Common myeloid progenitor, CD34-positive (primary cell): ENCODE measurements around the gene FUCA2.

Source experiments
- CTCF ChIA-PET: fragments of 350-600 bp; sonication (Branson Sonifier 250); formaldehyde crosslinking; loops from one replicate; lab custom pipeline; 2021; ENCODE audit warnings: antibody characterized with exemption; lab: Charles Lee
- POLR2A ChIA-PET: fragments of 350-600 bp; sonication (Branson Sonifier 250); formaldehyde crosslinking; loops from one replicate; lab custom pipeline; 2021; ENCODE audit warnings: antibody characterized with exemption; lab: Charles Lee
- DNase-seq, 3 donors: peaks; one replicate each; pipeline versions ENCODE4 v3.0.0 to v3.0.0-alpha.2; 2013
- H3K27ac ChIP-seq, 2 experiments: 1 replicate in 1 of 2; 2 replicates in 1 of 2; pipeline ENCODE4 v1.7.0; 2013; ENCODE audit warnings: inconsistent platforms in 2 of 2, low read length in 2 of 2, mild to moderate bottlenecking in 2 of 2, low read depth in 1 of 2, moderate library complexity in 1 of 2; ENCODE audit not compliant: severe bottlenecking in 2 of 2, insufficient read depth in 1 of 2, poor library complexity in 1 of 2
- H3K27me3 ChIP-seq, 5 experiments: replicated peaks in 2 of 5; 1 replicate in 3 of 5; 2 replicates in 2 of 5; pipeline versions ENCODE4 v1.6.1 to v1.7.0; 2013; ENCODE audit warnings: low read length in 4 of 5, mild to moderate bottlenecking in 2 of 5, moderate library complexity in 2 of 5, inconsistent platforms in 1 of 5; ENCODE audit not compliant: insufficient read depth in 5 of 5, control insufficient read depth in 4 of 5
- H3K36me3 ChIP-seq, 4 experiments: 1 replicate in 2 of 4; 2 replicates in 2 of 4; pipeline versions ENCODE4 v1.6.1 to v1.7.0; 2013; ENCODE audit warnings: low read length in 3 of 4, control low read depth in 1 of 4, mild to moderate bottlenecking in 1 of 4; ENCODE audit not compliant: control insufficient read depth in 4 of 4, insufficient read depth in 4 of 4
- H3K4me1 ChIP-seq, 4 experiments: 1 replicate in 3 of 4; 2 replicates in 1 of 4; pipeline versions ENCODE4 v1.6.1 to v1.7.1; 2013; ENCODE audit warnings: low read length in 3 of 4, mild to moderate bottlenecking in 3 of 4, control low read depth in 1 of 4, inconsistent platforms in 1 of 4, moderate library complexity in 1 of 4; ENCODE audit not compliant: control insufficient read depth in 4 of 4, insufficient read depth in 4 of 4; ENCODE audit errors: control extremely low read depth in 1 of 4
- H3K4me3 ChIP-seq, 7 experiments: 1 replicate in 4 of 7; 2 replicates in 3 of 7; pipeline versions ENCODE4 v1.5.1 to v1.7.0; 2013; ENCODE audit warnings: mild to moderate bottlenecking in 7 of 7, low read length in 6 of 7, moderate library complexity in 6 of 7, inconsistent platforms in 2 of 7, low read depth in 2 of 7, control low read depth in 1 of 7; ENCODE audit not compliant: insufficient read depth in 4 of 7, control insufficient read depth in 1 of 7; ENCODE audit errors: extremely low read depth in 1 of 7
- H3K9me3 ChIP-seq, 5 experiments: 1 replicate in 4 of 5; 2 replicates in 1 of 5; pipeline versions ENCODE4 v1.6.1 to v1.7.1; 2013; ENCODE audit warnings: low read length in 4 of 5, mild to moderate bottlenecking in 2 of 5, inconsistent platforms in 1 of 5, low read depth in 1 of 5, moderate library complexity in 1 of 5; ENCODE audit not compliant: control insufficient read depth in 4 of 5, insufficient read depth in 2 of 5; ENCODE audit errors: control extremely low read depth in 1 of 5
- WGBS: methylation state at CpG from one replicate; pipeline ENCODE4 v1.1.5; 2013; ENCODE audit not compliant: insufficient coverage; 5-methylcytosine and 5-hydroxymethylcytosine counted together

FUCA2 gene

GRCh38 chr6:143553337-143553736, 41.8 kb upstream of the FUCA2 start:
- Histone ChIP-seq H3K4me1 (peaks cover 5 to 19% (median 12%) of the 10 kb centered on the region in 4 experiments), H3K36me3 (no peaks in the 10 kb centered on the region), H3K9me3 (no peaks in the 10 kb centered on the region), H3K27me3 (no peaks in the 10 kb centered on the region), H3K27ac (no peak overlapping the region), H3K4me3 (no peak overlapping the region)
- ChIA-PET CTCF (interaction anchor here (0.8 kb wide), 1 partner anchor 22 kb away, joined by 3 read pairs; no protein-coding TSS in a partner anchor), POLR2A (no interaction called here)
- no peak for DNase-seq
- WGBS, result 94% methylated on average over 2 of the region's 2 CpGs

- ChIA-PET POLR2A (no interaction called here), CTCF (interaction anchor here (1.0 kb wide), 1 partner anchor 9 kb away, joined by 4 read pairs; no protein-coding TSS in a partner anchor)
- Histone ChIP-seq H3K27me3 (no peaks in the 10 kb centered on the region), H3K4me1 (peaks cover 0 to 7% (median 6%) of the 10 kb centered on the region in 4 experiments), H3K36me3 (no peaks in the 10 kb centered on the region), H3K9me3 (no peaks in the 10 kb centered on the region), H3K27ac (no peak overlapping the region), H3K4me3 (no peak overlapping the region)
- DNase-seq, result no peak
- 100% methylated on average over 1 of the region's 4 CpGs for WGBS
Measured at GRCh38 chr6:143549949-143550268, 38.4 kb upstream of the FUCA2 start.

- Histone ChIP-seq H3K4me1 (peaks cover 0 to 1% (median under 1%) of the 10 kb centered on the region in 4 experiments), H3K4me3 (no peak overlapping the region), H3K27me3 (no peaks in the 10 kb centered on the region), H3K36me3 (no peaks in the 10 kb centered on the region), H3K27ac (no peak overlapping the region), H3K9me3 (no peaks in the 10 kb centered on the region)
- DNase-seq, result no peak
- 100% methylated on average over 7 of the region's 7 CpGs for WGBS
- ChIA-PET CTCF (interaction anchor here (1.0 kb wide), 1 partner anchor 9 kb away, joined by 4 read pairs; no protein-coding TSS in a partner anchor), POLR2A (no interaction called here)
Measured at GRCh38 chr6:143549221-143549948, 37.9 kb upstream of the FUCA2 start.

GRCh38 chr6:143546599-143546998, 35.1 kb upstream of the FUCA2 start:
- Histone ChIP-seq H3K36me3 (no peaks in the 10 kb centered on the region), H3K4me3 (no peak overlapping the region), H3K27me3 (no peaks in the 10 kb centered on the region), H3K4me1 (peaks cover 0 to 7% (median 0%) of the 10 kb centered on the region in 4 experiments), H3K9me3 (no peaks in the 10 kb centered on the region), H3K27ac (no peak overlapping the region)
- DNase-seq, result no peak
- CTCF ChIA-PET, result interaction anchor here (1.1 kb wide), 1 partner anchor 9 kb away, joined by 3 read pairs; no protein-coding TSS in a partner anchor
- POLR2A ChIA-PET, result no interaction called here
- WGBS, result 94% methylated on average over 2 of the region's 3 CpGs

GRCh38 chr6:143545976-143546547, 34.5 kb upstream of the FUCA2 start:
- 100% methylated on average over 1 of the region's 3 CpGs for WGBS
- POLR2A ChIA-PET, result no interaction called here

GRCh38 chr6:143545165-143545564, 33.6 kb upstream of the FUCA2 start:
- no peaks in the 10 kb centered on the region for H3K27me3 ChIP-seq
- peaks cover 0 to 7% (median 0%) of the 10 kb centered on the region in 4 experiments for H3K4me1 ChIP-seq
- H3K9me3 ChIP-seq, result no peaks in the 10 kb centered on the region
- no peak for DNase-seq
- H3K36me3 ChIP-seq, result no peaks in the 10 kb centered on the region
- no peak overlapping the region for H3K4me3 ChIP-seq
- no CpG with 5 or more reads among the region's 2 CpGs for WGBS
- POLR2A ChIA-PET, result no interaction called here
- CTCF ChIA-PET, result no interaction called here
- H3K27ac ChIP-seq, result no peak overlapping the region

More at GRCh38 chr6:143545976-143546547, 34.5 kb upstream of the FUCA2 start:
- Histone ChIP-seq H3K27me3 (no peaks in the 10 kb centered on the region), H3K4me1 (peaks cover 0 to 7% (median 0%) of the 10 kb centered on the region in 4 experiments), H3K9me3 (no peaks in the 10 kb centered on the region), H3K4me3 (no peak overlapping the region), H3K36me3 (no peaks in the 10 kb centered on the region), H3K27ac (no peak overlapping the region)
- peak in 1 of 3 donors; percentile 61 for DNase-seq
- CTCF ChIA-PET, result no interaction called here
